ENCODE data around the gene ADCK1.

ADCK1 gene

DNA sequence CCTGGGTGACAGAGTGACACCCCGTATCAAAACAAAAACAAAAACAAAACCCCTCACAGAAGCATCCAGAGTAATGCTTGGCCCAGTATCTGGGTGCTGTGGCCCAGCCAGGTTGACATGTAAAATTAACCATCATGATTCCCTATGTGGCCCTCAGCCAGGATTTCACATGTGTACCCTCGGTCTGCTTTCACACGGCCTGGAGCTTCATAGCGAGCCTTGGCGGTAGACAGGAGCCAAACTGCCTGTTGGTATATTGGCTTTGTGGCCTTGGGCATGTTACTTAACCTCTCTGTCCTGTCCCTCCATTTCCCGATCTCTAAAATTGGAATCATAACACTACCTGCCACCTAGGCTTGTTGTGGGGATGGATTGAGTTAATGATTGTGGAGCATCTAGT, 65.5 kb downstream of the ADCK1 start:
- H3K4me3 ChIP-seq (ENCODE audit: low read depth, low read length), result no peak overlapping the region
- TF ChIP-seq, protein P1, sequence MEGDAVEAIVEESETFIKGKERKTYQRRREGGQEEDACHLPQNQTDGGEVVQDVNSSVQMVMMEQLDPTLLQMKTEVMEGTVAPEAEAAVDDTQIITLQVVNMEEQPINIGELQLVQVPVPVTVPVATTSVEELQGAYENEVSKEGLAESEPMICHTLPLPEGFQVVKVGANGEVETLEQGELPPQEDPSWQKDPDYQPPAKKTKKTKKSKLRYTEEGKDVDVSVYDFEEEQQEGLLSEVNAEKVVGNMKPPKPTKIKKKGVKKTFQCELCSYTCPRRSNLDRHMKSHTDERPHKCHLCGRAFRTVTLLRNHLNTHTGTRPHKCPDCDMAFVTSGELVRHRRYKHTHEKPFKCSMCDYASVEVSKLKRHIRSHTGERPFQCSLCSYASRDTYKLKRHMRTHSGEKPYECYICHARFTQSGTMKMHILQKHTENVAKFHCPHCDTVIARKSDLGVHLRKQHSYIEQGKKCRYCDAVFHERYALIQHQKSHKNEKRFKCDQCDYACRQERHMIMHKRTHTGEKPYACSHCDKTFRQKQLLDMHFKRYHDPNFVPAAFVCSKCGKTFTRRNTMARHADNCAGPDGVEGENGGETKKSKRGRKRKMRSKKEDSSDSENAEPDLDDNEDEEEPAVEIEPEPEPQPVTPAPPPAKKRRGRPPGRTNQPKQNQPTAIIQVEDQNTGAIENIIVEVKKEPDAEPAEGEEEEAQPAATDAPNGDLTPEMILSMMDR (IDR thresholded peaks at IDR 0.05; ENCODE audit: insufficient read depth, low read length, missing control alignments), result no peak
- ChIA-PET CTCF (no interaction called here), POLR2A (no interaction called here)
- DNase-seq (ENCODE audit: low read depth, low spot score), result no peak

DNA sequence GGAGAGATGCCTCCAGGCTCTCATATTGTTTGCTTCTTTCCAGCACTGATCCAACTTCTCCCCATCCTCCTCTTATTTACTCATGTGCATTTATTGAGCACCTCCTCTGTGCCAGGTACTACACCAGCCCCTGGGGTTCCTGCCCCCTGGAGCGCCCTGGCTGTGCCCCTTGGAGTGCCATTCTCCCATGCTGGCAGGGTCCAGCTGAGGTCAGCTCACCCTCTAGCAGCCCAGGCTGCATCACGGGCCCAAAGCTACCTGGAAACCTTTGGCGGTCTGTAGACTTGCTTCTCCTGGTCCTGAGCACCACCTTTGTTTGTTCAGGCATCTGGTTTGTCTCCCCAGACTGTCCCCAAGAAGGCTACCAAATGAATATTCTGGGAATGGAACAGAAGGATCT, 67.0 kb downstream of the ADCK1 start:
- TF ChIP-seq, protein P1 (IDR thresholded peaks at IDR 0.05; ENCODE audit: insufficient read depth, low read length, missing control alignments), result no peak
- POLR2A ChIA-PET, result no interaction called here
- H3K4me3 ChIP-seq (ENCODE audit: low read depth, low read length), result no peak overlapping the region
- DNase-seq (ENCODE audit: low read depth, low spot score), result no peak
- CTCF ChIA-PET, result interaction anchor here (1.2 kb wide), 1 partner anchor 8 kb away, joined by 3 read pairs; no protein-coding TSS in a partner anchor

DNA sequence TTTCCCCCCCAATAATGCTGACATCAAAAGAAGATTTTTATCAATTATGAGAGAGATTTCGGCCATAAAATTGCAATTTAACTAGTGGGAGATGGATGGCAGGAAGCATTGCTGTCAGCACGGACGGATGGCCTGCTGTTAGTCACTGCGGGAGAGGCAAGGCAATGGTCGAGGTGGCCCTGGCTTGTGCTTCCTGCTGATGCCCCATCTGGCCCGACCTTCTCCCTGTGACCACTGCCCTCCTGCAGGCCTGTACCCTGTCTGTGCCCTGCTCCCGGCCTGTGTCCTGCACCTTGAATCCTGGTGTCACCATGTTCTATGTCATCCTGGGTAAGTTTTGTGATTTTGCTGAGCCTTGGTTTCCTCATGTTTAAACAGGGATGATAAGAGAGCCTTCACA, 67.6 kb downstream of the ADCK1 start:
- POLR2A ChIA-PET, result no interaction called here
- CTCF ChIA-PET, result no interaction called here
- TF ChIP-seq, protein P1 (IDR thresholded peaks at IDR 0.05; ENCODE audit: insufficient read depth, low read length, missing control alignments), result no peak
- no peak for DNase-seq (ENCODE audit: low read depth, low spot score)
- no peak overlapping the region for H3K4me3 ChIP-seq (ENCODE audit: low read depth, low read length)

DNA sequence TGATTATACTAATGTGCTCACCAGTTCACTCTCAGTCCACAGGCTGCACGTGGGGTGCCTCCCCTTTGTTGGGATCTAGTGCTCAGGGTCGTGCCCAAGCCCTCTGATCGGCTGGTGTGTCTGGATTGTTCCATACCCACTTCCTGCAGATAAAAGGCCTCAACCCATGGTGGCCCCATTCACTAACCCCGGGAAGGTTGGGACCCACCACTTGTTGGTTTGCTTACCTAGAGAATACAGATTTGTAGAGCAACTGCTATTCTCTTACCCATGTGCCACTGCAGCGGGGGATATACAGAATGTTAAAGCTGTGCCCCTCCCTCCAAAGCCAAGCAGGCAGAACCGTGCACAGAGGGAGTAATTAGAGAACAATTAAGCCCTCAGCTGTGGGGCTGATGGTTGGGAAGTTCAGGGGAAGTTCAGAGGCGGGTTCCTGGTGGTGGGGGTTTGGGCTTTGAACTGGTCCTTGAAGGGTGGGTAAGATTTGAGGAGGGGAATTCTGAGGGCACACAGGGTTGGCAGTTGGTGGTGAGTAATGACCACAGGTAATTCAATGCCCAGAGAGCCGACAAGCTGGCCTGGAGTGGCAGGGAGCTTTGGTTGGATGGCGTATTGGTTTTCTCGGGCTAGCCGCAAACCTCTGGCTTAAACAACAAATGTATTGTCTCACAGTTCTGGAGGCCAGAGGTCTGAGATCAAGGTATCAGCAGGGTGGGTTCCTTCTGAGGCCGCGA, 68.8 kb downstream of the ADCK1 start:
- no peak for DNase-seq (ENCODE audit: low read depth, low spot score)
- TF ChIP-seq, protein P1 (IDR thresholded peaks at IDR 0.05; ENCODE audit: insufficient read depth, low read length, missing control alignments), result no peak
- ChIA-PET CTCF (interaction anchor here (1.5 kb wide), 1 partner anchor 13 kb away, joined by 3 read pairs; no protein-coding TSS in a partner anchor), POLR2A (no interaction called here)
- no peak overlapping the region for H3K4me3 ChIP-seq (ENCODE audit: low read depth, low read length)

DNA sequence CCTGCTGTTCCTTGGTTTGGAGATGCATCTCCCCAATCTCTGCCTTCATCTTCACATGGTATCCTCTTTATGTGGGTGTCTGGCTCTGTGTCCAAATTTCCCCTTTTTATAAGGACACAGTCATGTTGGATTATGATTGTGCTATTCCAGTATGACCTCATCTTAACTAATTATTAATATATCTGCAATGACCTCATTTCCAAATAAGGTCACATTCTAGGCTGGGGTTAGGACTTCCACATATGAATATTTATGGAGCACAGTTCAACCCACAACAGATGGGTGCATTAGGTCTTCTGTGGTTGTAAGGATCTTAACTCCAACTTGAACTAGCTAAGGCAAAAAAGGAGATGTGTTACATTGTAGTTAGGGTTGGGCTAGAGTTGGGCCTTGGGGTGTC, 69.4 kb downstream of the ADCK1 start:
- POLR2A ChIA-PET, result interaction anchor here (0.6 kb wide), 1 partner anchor 16 kb away, joined by 3 read pairs; no protein-coding TSS in a partner anchor
- TF ChIP-seq, protein P1 (IDR thresholded peaks at IDR 0.05; ENCODE audit: insufficient read depth, low read length, missing control alignments), result no peak
- H3K4me3 ChIP-seq (ENCODE audit: low read depth, low read length), result no peak overlapping the region
- DNase-seq (ENCODE audit: low read depth, low spot score), result no peak
- CTCF ChIA-PET, result interaction anchor here (1.5 kb wide), 2 partner anchors 8 to 13 kb away, joined by 3 to 14 read pairs; no protein-coding TSS in a partner anchor

DNA sequence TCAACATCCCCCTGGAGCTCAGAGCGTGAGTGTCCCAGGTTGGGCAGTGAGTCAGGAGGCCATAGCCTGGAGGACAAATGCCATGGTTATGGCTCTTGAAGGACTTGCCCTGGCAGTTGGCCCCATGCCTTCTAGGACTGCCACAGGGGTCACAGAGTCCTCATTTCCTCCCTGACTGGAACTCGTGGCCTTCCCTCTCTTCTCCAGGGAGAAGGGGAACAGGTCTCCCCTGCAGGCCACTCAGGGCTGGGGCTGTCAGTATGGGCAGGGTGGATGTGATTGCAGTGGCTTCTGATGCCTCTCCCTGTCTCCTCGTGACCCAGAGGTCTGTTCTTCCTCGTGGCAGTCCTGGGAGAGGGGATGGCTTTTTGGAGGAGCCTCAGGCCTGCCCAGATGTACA, 70.7 kb downstream of the ADCK1 start:
- CTCF ChIA-PET, result interaction anchor here (1.5 kb wide), 1 partner anchor 9 kb away, joined by 14 read pairs; no protein-coding TSS in a partner anchor
- TF ChIP-seq, protein P1 (IDR thresholded peaks at IDR 0.05; ENCODE audit: insufficient read depth, low read length, missing control alignments), result no peak
- no peak overlapping the region for H3K4me3 ChIP-seq (ENCODE audit: low read depth, low read length)
- DNase-seq (ENCODE audit: low read depth, low spot score), result no peak
- POLR2A ChIA-PET, result no interaction called here

All from AG04449 (cell line).